Kidney epithelial cell (primary cell): Measurements from ENCODE around the gene PIEZO2. TPM values are rescaled to one million over a fixed set of nuclear protein-coding genes. Genes with fewer than 3 reads are reported as not detected.

Experiments used
- DNase-seq: peaks from one replicate; pipeline ENCODE4 v3.0.0-alpha.2; 2010; ENCODE audit warnings: low read depth
- H3K27me3 ChIP-seq: 2 replicates; pipeline ENCODE4 v1.6.0; 2011; ENCODE audit warnings: low read length; ENCODE audit not compliant: control insufficient read depth, insufficient read depth
- H3K36me3 ChIP-seq: 2 replicates; pipeline ENCODE4 v1.5.1; 2011; ENCODE audit warnings: low read length; ENCODE audit not compliant: control insufficient read depth, insufficient read depth
- H3K4me3 ChIP-seq: 2 replicates; pipeline ENCODE4 v1.5.1; 2011; ENCODE audit warnings: low read depth, mild to moderate bottlenecking, control low read depth, low read length
- total RNA-seq: library from RNA; depleted of rRNA; stranded (reverse); fragments of >200 nt; gene quantifications from 2 replicates; pipeline ENCODE4 v1.2.3, GENCODE V29; 2015
- TF ChIP-seq, protein P1 (sequence below): IDR thresholded peaks from 2 replicates; pipeline ENCODE4 v1.5.1; 2011; ENCODE audit warnings: mild to moderate bottlenecking, moderate library complexity, low read length, control low read depth, inconsistent platforms; ENCODE audit not compliant: insufficient read depth, poor library complexity, severe bottlenecking

Gene PIEZO2
- total RNA-seq, 1 donor from 2014 or later, result 1.8 TPM

DNA sequence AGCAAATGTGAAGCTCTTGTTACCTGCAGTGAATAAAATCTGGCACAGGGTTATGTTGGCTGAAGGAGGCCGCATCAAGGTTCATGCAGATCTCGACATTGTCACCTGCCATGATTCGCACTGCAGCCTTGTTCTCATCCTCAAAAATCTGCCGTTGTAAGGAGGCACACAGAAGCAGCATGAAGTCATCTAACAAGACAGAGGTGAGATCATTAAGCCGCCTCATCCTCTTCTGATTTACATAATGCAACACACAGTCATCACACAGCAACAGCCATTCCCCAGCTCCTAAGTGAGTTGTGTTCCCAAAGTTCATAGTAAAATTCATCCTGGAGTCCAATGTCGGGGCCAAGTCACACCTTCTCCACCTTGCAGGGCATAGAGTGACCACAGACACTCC lies 391.4 kb downstream of the PIEZO2 start:
- DNase-seq, result no peak
- H3K36me3 ChIP-seq, result no peaks in the 10 kb centered on the region
- H3K4me3 ChIP-seq, result no peak overlapping the region
- TF ChIP-seq, protein P1, sequence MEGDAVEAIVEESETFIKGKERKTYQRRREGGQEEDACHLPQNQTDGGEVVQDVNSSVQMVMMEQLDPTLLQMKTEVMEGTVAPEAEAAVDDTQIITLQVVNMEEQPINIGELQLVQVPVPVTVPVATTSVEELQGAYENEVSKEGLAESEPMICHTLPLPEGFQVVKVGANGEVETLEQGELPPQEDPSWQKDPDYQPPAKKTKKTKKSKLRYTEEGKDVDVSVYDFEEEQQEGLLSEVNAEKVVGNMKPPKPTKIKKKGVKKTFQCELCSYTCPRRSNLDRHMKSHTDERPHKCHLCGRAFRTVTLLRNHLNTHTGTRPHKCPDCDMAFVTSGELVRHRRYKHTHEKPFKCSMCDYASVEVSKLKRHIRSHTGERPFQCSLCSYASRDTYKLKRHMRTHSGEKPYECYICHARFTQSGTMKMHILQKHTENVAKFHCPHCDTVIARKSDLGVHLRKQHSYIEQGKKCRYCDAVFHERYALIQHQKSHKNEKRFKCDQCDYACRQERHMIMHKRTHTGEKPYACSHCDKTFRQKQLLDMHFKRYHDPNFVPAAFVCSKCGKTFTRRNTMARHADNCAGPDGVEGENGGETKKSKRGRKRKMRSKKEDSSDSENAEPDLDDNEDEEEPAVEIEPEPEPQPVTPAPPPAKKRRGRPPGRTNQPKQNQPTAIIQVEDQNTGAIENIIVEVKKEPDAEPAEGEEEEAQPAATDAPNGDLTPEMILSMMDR, result no peak
- H3K27me3 ChIP-seq, result no peaks in the 10 kb centered on the region

DNA sequence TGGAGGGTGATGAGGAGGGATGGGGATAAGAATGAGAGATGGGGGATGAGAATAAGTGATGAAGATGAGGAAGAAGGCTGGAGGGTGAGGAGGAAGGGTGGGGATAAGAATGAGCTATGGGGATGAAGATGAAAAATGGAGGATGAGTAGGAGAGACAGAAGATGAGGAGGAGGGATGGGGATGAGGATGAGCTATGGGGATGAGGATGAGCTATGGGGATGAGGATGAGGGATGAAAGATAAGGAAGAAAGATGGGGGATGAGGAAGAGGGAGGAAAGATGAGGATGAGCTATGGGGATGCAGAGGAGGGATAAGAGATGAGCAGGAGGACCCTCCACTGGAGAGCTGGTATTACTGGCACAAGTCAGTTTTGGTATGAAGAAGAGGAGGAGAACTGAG lies 392.0 kb downstream of the PIEZO2 start:
- Histone ChIP-seq H3K4me3 (no peak overlapping the region), H3K27me3 (no peaks in the 10 kb centered on the region), H3K36me3 (no peaks in the 10 kb centered on the region)
- DNase-seq, result no peak
- TF ChIP-seq, protein P1, result no peak

DNA sequence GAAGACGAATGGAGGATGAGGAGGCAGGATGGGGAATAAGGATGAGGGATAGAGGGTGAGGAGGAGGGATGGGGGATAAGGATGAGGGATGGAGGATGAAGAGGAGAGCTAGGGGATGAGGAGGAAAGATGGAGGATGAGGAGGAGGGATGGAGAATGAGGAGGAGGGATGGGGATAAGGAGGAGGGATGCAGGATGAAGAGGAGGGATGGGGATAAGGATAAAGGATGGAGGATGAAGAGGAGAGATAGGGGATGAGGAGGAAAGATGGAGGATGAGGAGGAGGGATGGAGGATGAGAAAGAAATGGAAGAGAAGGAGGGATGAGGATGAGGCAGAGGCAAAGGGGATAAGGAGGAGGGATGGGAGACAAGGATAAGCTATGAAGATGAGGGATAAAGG lies 393.5 kb downstream of the PIEZO2 start:
- no peaks in the 10 kb centered on the region for H3K27me3 ChIP-seq
- H3K36me3 ChIP-seq, result no peaks in the 10 kb centered on the region
- no peak for DNase-seq
- TF ChIP-seq, protein P1, result no peak
- no peak overlapping the region for H3K4me3 ChIP-seq

DNA sequence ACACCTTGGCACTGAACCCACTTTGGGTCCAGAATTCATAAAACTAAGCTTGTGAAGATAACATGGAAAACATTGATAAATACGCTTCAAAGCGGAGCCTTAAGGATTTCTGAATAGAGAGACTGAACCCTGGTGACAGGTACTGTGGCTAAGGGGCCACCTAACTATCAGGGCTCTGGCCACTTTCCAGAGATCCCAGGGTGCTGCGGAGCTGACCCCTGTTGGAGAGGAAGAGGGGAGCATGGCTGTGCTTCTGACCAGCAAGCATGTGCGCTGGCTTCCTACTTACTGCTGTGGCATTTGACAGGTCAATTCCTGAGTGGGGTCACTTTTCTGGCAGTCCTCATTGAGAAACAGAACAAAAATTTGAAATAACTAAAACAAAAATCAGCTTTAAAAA lies 395.2 kb downstream of the PIEZO2 start:
- TF ChIP-seq, protein P1, result no peak
- no peak overlapping the region for H3K4me3 ChIP-seq
- DNase-seq, result no peak
- no peaks in the 10 kb centered on the region for H3K36me3 ChIP-seq
- H3K27me3 ChIP-seq, result no peaks in the 10 kb centered on the region

DNA sequence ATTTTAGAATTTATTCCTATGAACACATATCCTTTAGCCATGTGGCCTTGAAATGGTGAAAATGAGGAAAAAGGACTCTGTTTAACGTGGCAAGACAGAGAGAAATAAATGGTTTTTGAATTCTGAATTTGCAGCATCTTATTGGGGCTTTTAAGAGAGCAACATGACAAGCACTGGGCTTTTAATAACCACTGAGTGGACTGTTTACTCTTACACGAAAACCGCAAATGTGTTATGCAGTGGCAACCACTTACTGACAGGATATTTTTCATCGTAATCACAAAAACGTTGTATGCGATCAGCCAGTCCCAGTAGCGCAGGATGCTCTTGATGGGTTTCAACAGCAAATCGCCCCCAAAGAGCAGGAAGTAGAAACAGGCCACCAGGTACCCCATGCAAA lies 397.0 kb downstream of the PIEZO2 start:
- no peak for DNase-seq
- H3K4me3 ChIP-seq, result no peak overlapping the region
- TF ChIP-seq, protein P1, result no peak
- no peaks in the 10 kb centered on the region for H3K36me3 ChIP-seq
- no peaks in the 10 kb centered on the region for H3K27me3 ChIP-seq

DNA sequence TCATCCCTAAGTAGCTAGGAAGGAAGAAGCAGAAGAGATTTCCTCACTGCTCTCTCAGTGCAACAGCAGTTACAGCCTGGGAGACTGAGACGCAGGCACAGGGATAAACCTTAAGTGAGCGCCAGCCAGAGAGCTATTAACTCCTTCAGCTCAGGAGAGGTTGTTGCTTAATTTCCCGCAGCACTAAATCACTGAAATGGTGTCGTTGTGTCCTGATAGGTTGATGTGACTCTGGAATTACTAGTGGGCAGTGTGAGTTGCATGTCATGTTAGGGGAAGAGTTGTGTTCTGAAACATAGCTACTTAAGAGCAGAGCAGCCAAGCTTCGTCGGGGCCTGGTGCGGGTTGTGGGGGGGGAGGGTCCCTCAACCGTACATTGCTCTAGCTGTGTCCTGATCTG lies 397.7 kb downstream of the PIEZO2 start:
- Histone ChIP-seq H3K36me3 (no peaks in the 10 kb centered on the region), H3K27me3 (no peaks in the 10 kb centered on the region), H3K4me3 (no peak overlapping the region)
- no peak for DNase-seq
- TF ChIP-seq, protein P1, result no peak
